ENCODE measurements around the gene VPS52. TPM values are rescaled to one million over a fixed set of nuclear protein-coding genes. Genes with fewer than 3 reads are reported as not detected.

Gene VPS52
- total and polyA plus RNA-seq, 9 of the 15 experiments (the other 6 are each of a cell fraction or from before 2014, with no cell fraction given), result 24.4 to 103 (median 40.2) TPM

- TF ChIP-seq, protein P1, sequence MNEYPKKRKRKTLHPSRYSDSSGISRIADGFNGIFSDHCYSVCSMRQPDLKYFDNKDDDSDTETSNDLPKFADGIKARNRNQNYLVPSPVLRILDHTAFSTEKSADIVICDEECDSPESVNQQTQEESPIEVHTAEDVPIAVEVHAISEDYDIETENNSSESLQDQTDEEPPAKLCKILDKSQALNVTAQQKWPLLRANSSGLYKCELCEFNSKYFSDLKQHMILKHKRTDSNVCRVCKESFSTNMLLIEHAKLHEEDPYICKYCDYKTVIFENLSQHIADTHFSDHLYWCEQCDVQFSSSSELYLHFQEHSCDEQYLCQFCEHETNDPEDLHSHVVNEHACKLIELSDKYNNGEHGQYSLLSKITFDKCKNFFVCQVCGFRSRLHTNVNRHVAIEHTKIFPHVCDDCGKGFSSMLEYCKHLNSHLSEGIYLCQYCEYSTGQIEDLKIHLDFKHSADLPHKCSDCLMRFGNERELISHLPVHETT (CRISPR knock-in tag; conservative IDR thresholded peaks at IDR 0.05 in 1 of 2, IDR thresholded peaks at IDR 0.05 in 1 of 2), result no peak
- peak; percentile 58 for TF ChIP-seq SMAD4 (CRISPR knock-in tag; conservative IDR thresholded peaks at IDR 0.05)
- no peak for TF ChIP-seq ZNF431 (CRISPR knock-in tag; IDR thresholded peaks at IDR 0.05)
- no peak for TF ChIP-seq IRF2 (CRISPR knock-in tag; IDR thresholded peaks at IDR 0.05)
- TF ChIP-seq RAD51 (IDR thresholded peaks at IDR 0.05; ENCODE audit: borderline replicate concordance, low read depth), result no peak
- TF ChIP-seq E2F8 (IDR thresholded peaks at IDR 0.05; ENCODE audit: low read depth, partially characterized antibody), result no peak
- no peak for TF ChIP-seq ETV1 (tag; conservative IDR thresholded peaks at IDR 0.05; ENCODE audit: low read depth)
- TF ChIP-seq HDAC6 (IDR thresholded peaks at IDR 0.05; ENCODE audit: low read depth, low read length), result no peak
- TF ChIP-seq HMGN3 (IDR thresholded peaks at IDR 0.05; ENCODE audit: borderline replicate concordance, extremely low read depth, insufficient read length, low read depth, low read length), result peak; percentile 57
- TF ChIP-seq ZBTB40 (IDR thresholded peaks at IDR 0.05), result no peak
- no peak for TF ChIP-seq ZBTB40 (CRISPR knock-in tag; IDR thresholded peaks at IDR 0.05)
- TF ChIP-seq ARID2 (IDR thresholded peaks at IDR 0.05), result no peak
- TF ChIP-seq KHSRP (IDR thresholded peaks at IDR 0.05), result no peak
Measured at GRCh38 chr6:33314943-33315792, 43.5 kb upstream of the VPS52 start (continued).
